Right cardiac atrium (tissue), 5 donors: ENCODE measurements around the gene LMO3. TPM values are rescaled to one million over a fixed set of nuclear protein-coding genes. Genes with fewer than 3 reads are reported as not detected.
"Not testable (repeated sequence)": the region's sequence is repeated elsewhere in the genome, so short reads cannot be mapped to it uniquely, and the experiment has no call there.

Source experiments
- ATAC-seq, 2 donors: fragments of 200-7000 bp; cut with Tn5 transposase; one replicate each; pipeline versions ENCODE4 v1.8.0 to v1.9.1; 2020; ENCODE audit warnings: moderate library complexity in 2 of 2, mild to moderate bottlenecking in 1 of 2
- DNase-seq, 3 donors: peaks; one replicate each; pipeline ENCODE4 v3.0.0-alpha.2; 2020
- H3K27ac ChIP-seq: one replicate; pipeline ENCODE4 v1.5.1; 2013; ENCODE audit warnings: mild to moderate bottlenecking, low read length, control low read depth, moderate library complexity
- H3K27me3 ChIP-seq: one replicate; pipeline ENCODE4 v1.6.1; 2013; ENCODE audit not compliant: control insufficient read depth, insufficient read depth
- H3K4me1 ChIP-seq: one replicate; pipeline ENCODE4 v1.6.1; 2013; ENCODE audit warnings: low read length; ENCODE audit not compliant: control insufficient read depth, insufficient read depth
- H3K4me3 ChIP-seq: one replicate; pipeline ENCODE4 v1.5.1; 2013; ENCODE audit warnings: low read length, control low read depth
- H3K9me3 ChIP-seq: one replicate; pipeline ENCODE4 v1.6.1; 2013; ENCODE audit warnings: low read length; ENCODE audit not compliant: control insufficient read depth
- WGBS: extraction: QIAGEN DNeasy Blood & Tissue Kit; methylation state at CpG from one replicate; pipeline ENCODE4 v1.1.7; 2013; 5-methylcytosine and 5-hydroxymethylcytosine counted together
- intact Hi-C, 4 donors: fragments of 100-400 bp; cut with DNase I; formaldehyde crosslinking; loops; one replicate each; pipeline versions ENCODE4 v1.11.0 to v1.14.0; 2022 to 2023
- polyA plus RNA-seq: library from polyadenylated mRNA; stranded (reverse); fragments of 200-250 nt; gene quantifications from one replicate; pipeline ENCODE4 v1.2.3, GENCODE V29; 2013
- total RNA-seq, 4 donors: library from RNA; stranded (reverse); fragmentation: NEBNext Ultra II Directional; extraction: Animal tissue kit (Norgen Biotek cat#: 25700); gene quantifications; one replicate each; pipeline ENCODE4 v1.2.1, GENCODE V29; 2021
- donor health status: healthy with polysubstance abuse.
- donor health status: DM: no; HTN: yes; CAD: no.
- donor health status: DM: no; HTN: no; CAD: no.
- donor health status: DM: no; HTN: yes; CAD: no; lungs with severe emphysema.
- donor health status: DM: yes; HTN: yes; CAD: no.

Gene LMO3
- total and polyA plus RNA-seq, 5 donors, result 4.3 to 13.0 (median 5.4) TPM

DNA sequence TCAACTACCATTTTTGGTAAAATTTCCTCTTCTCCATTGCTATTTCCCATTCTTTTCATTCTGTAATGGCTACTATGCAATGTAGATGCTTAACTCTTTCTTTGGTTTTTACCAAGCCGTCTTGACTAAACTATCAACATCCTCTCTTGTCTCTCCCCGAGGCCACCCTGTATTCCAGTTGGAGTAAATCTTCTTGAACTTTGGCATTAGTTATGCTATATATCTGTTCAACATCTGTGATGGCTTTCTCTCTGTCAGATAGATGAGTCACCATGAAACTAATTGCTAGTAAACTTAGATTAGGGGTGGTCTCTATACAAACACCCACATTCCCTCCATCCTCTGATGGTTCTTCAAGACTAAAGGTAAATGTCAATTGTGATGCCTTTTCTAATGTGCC lies 63.4 kb downstream of the LMO3 start:
- no peak for ATAC-seq
- intact Hi-C loops, result no loop called here
- H3K27ac ChIP-seq, result no peak overlapping the region

DNA sequence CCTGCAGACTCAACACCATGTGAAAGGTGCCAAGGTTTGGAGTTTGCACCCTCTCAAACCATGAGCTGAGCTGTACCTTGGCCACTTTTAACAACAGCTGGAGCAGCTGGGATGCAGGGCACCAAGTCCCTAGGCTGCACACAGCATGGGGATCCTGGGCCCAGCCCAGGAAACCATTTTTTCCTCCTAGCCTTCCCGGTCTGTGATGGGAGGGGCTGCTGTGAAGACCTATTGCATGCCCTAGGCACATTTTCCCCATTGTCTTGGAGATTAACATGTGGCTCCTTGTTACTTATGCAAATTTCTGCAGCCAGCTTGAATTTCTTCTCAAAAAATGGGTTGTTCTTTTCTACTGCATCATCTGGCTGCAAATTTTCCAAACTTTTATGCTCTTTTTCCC lies 68.3 kb downstream of the LMO3 start:
- H3K4me3 ChIP-seq, ATAC-seq, H3K9me3 ChIP-seq, H3K4me1 ChIP-seq, intact Hi-C loops, H3K27ac ChIP-seq, H3K27me3 ChIP-seq, DNase-seq: not testable (repeated sequence)
- 81% methylated on average over 1 of the region's 1 CpG for WGBS

More for the DNA sequence above, 63.4 kb downstream of the LMO3 start:
- DNase-seq, result no peak
- Histone ChIP-seq H3K4me1 (no peaks in the 10 kb centered on the region), H3K27me3 (no peaks in the 10 kb centered on the region), H3K9me3 (no peaks in the 10 kb centered on the region), H3K4me3 (no peak overlapping the region)
- 82% methylated on average over 2 of the region's 2 CpGs for WGBS

DNA sequence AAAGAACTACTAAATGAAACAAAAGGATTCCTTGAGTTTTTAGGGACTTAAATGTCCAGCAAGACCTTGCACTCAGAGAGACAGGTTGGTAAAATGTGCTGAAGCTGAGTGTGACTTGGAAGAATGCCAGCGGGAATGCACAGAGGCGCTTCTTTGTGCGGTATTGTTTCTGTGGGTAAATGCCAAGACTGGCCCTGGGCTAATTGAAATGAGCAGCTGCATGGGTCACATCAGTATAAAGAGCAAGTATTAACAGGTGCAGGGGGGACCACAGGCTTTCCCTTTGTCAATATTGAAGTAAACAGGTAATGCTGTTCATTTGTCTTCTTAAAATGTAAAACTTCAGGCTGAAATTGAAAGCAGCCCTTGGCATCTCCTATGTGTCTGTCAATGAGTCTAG lies 74.3 kb downstream of the LMO3 start:
- H3K27me3 ChIP-seq, result no peaks in the 10 kb centered on the region
- H3K9me3 ChIP-seq, result no peaks in the 10 kb centered on the region
- H3K27ac ChIP-seq, result no peak overlapping the region
- DNase-seq (no peak), ATAC-seq (no peak)
- 61% methylated on average over 3 of the region's 3 CpGs for WGBS
- intact Hi-C loops, result no loop called here
- H3K4me3 ChIP-seq, result no peak overlapping the region
- H3K4me1 ChIP-seq, result no peaks in the 10 kb centered on the region

DNA sequence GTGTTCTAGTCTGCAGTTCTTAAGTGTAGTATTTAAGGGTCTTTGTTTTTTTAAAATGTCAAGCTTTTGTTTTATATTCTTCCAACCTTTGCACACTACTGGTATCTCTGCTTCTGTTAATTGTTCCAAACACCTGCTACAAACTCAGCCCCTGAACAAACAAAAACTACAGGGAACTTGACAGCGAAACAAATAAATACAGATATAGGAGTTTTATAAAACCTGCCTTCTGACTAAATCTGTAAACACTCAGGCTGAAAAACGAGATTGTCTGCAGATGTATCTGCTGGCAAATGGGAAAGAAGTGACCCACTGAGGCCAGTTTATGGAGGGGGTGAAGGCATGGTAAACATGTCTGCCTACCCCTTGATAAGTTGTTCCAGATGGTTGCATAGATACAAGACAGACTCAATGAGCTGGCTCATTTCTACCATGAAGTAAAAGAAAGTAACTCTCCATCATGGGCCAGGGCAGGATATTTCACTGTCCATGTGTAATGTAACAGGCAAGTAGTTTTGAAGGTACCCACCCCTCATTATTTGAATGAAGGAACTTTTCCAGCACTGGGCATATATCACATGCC lies 75.6 kb downstream of the LMO3 start:
- Histone ChIP-seq H3K4me3 (no peak overlapping the region), H3K27ac (no peak overlapping the region), H3K9me3 (no peaks in the 10 kb centered on the region), H3K4me1 (no peaks in the 10 kb centered on the region), H3K27me3 (no peaks in the 10 kb centered on the region)
- DNase-seq, result no peak
- 61% methylated on average over 2 of the region's 2 CpGs for WGBS
- intact Hi-C loops, result no loop called here
- no peak for ATAC-seq

DNA sequence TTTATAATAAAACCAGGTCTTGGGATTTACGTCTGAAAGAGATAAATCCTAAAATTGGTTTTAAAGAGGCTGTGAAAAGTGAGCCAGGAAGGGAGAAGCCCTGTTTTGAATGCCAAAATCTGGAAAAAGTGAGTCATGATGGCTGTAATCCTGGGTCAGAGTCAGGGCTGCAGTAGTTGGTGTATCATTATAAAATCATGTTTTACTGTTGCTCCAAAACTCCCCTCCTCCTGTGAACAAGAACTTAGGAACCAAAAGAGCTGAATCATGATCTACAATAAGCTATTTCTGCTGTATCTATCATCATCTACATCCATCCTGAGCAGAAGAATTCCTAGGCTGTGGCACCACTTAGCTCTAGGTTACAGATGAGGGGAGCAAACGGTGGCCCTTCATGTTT lies 79.3 kb downstream of the LMO3 start:
- intact Hi-C loops, result no loop called here
- DNase-seq (no peak), ATAC-seq (peak; percentile 39 to 47)
- H3K4me1 ChIP-seq, result no peaks in the 10 kb centered on the region
- no peaks in the 10 kb centered on the region for H3K27me3 ChIP-seq
- no peaks in the 10 kb centered on the region for H3K9me3 ChIP-seq
- H3K27ac ChIP-seq, result no peak overlapping the region
- no peak overlapping the region for H3K4me3 ChIP-seq
- WGBS, result 50% methylated on average over 2 of the region's 2 CpGs

DNA sequence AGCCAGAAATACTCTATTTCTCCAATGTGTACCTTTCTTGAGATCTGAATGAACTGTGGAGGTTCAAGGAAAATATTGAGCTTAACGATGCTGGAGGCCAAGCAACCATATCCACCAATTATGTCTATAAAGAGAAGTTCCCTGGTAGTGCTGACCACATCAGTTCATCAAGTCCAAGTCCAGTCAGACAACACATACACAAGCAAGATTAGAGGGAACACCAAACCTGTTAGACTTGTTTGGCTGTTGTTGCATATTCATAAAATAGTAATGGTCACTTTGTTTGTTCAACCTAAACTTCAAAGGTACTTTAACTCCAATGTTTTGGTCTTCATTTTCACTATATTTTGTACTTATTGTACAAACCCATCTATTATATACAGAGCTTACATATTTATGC lies 81.6 kb downstream of the LMO3 start:
- ATAC-seq, result no peak
- WGBS, result 81% methylated on average over 1 of the region's 1 CpG
- DNase-seq, result no peak
- H3K27ac ChIP-seq, result no peak overlapping the region
- H3K27me3 ChIP-seq, result no peaks in the 10 kb centered on the region
- intact Hi-C loops, result no loop called here
- no peaks in the 10 kb centered on the region for H3K9me3 ChIP-seq
- H3K4me3 ChIP-seq, result no peak overlapping the region
- H3K4me1 ChIP-seq, result no peaks in the 10 kb centered on the region

DNA sequence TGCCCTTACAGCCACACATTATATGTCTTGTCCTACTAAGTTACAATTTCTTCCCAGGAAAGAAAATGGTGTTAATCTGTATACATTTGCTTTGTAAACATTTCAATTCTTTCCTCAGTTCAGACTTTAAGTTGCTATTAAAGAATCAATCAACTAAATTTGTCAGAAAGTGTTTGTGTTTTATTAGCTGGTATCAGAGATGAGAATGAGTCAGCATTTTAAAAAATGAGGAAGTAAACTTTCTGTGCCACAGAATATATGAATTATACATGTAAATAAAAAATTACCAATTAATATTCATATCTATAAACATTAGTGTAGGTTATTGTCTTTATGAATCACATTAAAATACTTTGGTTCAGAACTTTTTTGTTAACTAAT lies 82.0 kb downstream of the LMO3 start:
- intact Hi-C loops, result no loop called here
- H3K27me3 ChIP-seq, result no peaks in the 10 kb centered on the region
- no peaks in the 10 kb centered on the region for H3K9me3 ChIP-seq
- no peak overlapping the region for H3K27ac ChIP-seq
- H3K4me1 ChIP-seq, result no peaks in the 10 kb centered on the region
- DNase-seq (no peak), ATAC-seq (no peak)
- no peak overlapping the region for H3K4me3 ChIP-seq

DNA sequence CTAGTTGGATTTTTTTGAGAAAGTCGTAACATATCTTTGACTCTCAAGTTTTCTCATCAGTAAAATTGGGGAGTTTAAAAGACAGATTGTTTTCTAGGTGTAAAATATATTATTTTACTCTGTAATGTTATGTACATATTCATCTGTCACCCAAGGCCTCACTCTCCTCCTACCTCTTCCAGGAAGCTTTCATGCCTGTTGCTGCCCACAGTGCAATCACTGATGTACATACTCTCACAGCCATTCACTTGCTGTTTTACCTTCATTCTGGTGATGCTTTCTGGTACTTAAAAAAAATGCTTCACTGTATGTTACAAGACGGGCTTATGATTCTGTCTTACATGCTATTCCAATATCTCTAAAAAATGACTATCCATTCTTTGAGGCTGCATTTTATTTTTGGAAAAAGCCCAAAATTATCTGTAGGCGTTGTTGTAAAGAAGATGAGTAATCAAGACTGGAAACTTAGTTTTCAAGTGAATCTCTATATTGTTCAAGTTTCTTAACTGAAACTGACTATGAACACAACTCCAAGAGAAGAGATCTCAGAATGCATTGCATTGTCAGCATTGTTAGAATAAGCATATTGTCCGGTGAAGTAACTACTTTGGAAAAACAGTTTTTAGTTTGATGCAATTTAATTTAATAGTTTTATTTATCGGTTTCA lies 82.5 kb downstream of the LMO3 start:
- 78% methylated on average over 5 of the region's 5 CpGs for WGBS
- DNase-seq (no peak), ATAC-seq (no peak)
- Histone ChIP-seq H3K27ac (no peak overlapping the region), H3K27me3 (no peaks in the 10 kb centered on the region), H3K4me1 (no peaks in the 10 kb centered on the region), H3K9me3 (no peaks in the 10 kb centered on the region), H3K4me3 (no peak overlapping the region)
- intact Hi-C loops, result no loop called here

DNA sequence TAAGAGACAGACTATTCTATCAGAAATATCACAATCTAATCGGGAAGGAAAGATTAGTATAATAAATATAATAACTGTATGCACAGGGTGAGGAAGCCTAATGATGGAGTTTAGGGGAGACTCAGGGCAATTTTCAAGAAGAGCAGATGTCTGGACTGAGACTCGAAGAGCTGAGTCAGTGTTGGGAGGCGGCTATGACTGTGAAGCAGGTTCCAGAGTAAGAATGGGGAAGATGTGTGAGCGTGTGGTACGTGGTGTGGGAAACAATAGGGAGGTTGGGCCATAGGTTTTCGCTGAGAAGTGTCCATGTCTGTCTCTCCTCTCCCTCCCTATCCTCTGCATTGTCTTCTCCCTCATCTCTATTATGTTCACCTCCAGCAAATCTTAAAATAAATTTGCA lies 85.6 kb downstream of the LMO3 start:
- DNase-seq, result no peak
- intact Hi-C loops, result no loop called here
- ATAC-seq, result no peak
- H3K27ac ChIP-seq, result no peak overlapping the region
- no peak overlapping the region for H3K4me3 ChIP-seq
- no peaks in the 10 kb centered on the region for H3K27me3 ChIP-seq
- no peaks in the 10 kb centered on the region for H3K4me1 ChIP-seq
- H3K9me3 ChIP-seq, result no peaks in the 10 kb centered on the region
- WGBS, result 81% methylated on average over 6 of the region's 6 CpGs

DNA sequence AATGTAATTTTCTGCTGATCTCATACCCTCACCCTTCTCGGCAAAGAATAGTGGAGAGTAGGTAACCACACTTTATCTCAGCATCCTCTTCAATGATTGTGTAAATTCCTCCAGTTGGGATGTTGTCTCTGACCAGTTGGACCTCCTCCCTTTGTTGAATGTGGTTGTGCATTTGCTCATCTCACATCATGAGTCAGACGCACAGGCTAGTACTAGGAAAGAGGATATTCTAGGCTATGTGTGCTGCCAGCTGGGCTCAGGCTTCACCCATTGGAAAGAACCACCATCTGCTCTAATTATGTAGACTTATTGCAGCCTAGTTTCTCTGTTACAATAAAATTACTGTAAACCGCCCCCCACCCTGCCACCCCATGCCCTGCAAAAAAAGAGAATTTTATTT lies 90.3 kb downstream of the LMO3 start:
- no peaks in the 10 kb centered on the region for H3K4me1 ChIP-seq
- ATAC-seq (no peak), DNase-seq (no peak)
- no peak overlapping the region for H3K27ac ChIP-seq
- intact Hi-C loops, result no loop called here
- 92% methylated on average over 3 of the region's 3 CpGs for WGBS
- H3K9me3 ChIP-seq, result no peaks in the 10 kb centered on the region
- H3K27me3 ChIP-seq, result no peaks in the 10 kb centered on the region
- H3K4me3 ChIP-seq, result no peak overlapping the region

DNA sequence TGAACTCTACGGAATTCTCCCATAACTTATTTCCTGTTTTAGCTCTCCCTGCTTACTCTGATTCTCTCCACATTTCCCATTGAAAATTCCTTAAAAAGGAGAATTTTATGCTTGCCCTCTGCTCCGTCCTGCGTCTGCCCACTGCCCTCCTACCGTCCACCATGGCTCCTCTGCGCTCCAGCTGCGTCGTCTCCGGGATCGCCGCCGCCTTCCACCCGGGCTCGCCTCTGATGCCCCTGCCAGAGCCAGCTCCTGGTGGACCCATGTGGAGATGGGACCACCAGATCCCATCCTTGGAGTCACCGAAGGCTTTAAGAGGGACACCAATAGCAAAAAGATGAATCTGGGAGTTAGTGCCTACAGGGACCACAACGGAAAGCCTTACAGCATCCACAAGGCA lies 92.7 kb downstream of the LMO3 start:
- ATAC-seq, result no peak
- intact Hi-C loops, result no loop called here
- DNase-seq, result peak in 1 of 3 donors; percentile 27
- Histone ChIP-seq H3K4me3 (no peak overlapping the region), H3K27me3 (no peaks in the 10 kb centered on the region), H3K4me1 (no peaks in the 10 kb centered on the region), H3K9me3 (no peaks in the 10 kb centered on the region), H3K27ac (no peak overlapping the region)
- 95% methylated on average over 15 of the region's 15 CpGs for WGBS

DNA sequence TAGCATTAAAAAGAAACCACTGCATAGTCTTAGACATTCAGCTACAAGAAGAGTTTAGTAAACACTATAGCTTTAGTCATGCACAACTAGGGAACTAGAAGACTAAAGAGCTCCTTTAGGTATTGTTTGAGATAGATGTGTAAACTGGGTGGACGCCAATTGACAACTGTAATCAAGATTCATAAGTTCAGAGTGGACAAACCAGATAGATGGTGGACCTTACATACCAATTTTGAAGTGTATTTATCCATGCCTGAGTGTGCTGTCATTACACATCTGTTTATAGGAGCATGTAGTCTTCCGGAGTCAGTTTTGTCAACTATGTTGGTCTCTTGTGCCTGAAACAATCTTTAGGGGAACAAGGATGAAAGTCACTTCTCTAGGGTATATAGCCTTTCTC lies 96.6 kb downstream of the LMO3 start:
- 70% methylated on average over 2 of the region's 2 CpGs for WGBS
- no peaks in the 10 kb centered on the region for H3K27me3 ChIP-seq
- intact Hi-C loops, result no loop called here
- H3K4me1 ChIP-seq, result no peaks in the 10 kb centered on the region
- ATAC-seq (no peak), DNase-seq (no peak)
- no peak overlapping the region for H3K4me3 ChIP-seq
- H3K9me3 ChIP-seq, result no peaks in the 10 kb centered on the region
- no peak overlapping the region for H3K27ac ChIP-seq
